ENCODE measurements around the gene IL17RA.

- no peak for TF ChIP-seq CTCF (optimal IDR thresholded peaks at IDR 0.05 in 1 of 3, IDR thresholded peaks at IDR 0.05 in 1 of 3, conservative IDR thresholded peaks at IDR 0.05 in 1 of 3; ENCODE audit: extremely low read depth in 1 of 3, insufficient read depth in 2 of 3, low read length in 3 of 3)
- no peak for TF ChIP-seq EZH2 (IDR thresholded peaks at IDR 0.05; ENCODE audit: low read length)
Measured at GRCh38 chr22:17132112-17132511, 47.3 kb downstream of the IL17RA start.

All from keratinocyte (primary cell).